UCSD-AML1 (cell line): ENCODE results near the gene SH3BP5.

Experiments
- DNase-seq: peaks from one replicate; lab custom pipeline; 2025; ENCODE audit not compliant: unreplicated experiment; lab: John Stamatoyannopoulos, UW

SH3BP5 gene

DNA sequence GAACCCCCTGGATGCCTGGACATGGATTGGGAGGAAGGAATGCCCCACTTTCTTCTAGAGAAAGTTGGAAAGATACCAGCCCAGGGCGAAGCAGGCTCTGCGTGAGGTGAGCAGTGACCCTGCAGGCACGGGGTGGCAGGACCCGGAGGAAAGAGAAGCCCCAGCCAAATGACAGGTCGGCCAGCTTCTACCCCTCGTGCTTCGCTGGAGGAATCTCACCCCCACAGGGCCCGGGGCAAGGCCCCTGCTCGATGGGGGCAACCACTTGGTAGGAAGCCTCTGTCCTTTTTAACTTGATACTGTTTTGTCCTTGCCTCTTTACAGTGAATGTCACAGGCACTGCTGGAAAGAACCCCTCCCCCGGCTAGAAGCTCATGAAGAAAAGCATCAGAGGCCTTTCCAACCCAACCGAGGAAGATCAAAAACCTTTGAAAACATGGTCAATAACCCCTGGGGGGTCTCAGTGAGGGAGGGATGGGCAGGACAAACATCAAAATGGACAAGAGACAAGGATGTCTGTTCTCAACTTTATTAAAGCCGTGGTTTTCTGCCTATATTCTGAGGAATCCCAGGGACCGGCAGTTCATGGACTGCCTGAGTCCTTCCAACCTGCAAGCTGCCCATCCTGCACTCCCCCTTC, 54.4 kb downstream of the SH3BP5 start:
- no peak for DNase-seq

DNA sequence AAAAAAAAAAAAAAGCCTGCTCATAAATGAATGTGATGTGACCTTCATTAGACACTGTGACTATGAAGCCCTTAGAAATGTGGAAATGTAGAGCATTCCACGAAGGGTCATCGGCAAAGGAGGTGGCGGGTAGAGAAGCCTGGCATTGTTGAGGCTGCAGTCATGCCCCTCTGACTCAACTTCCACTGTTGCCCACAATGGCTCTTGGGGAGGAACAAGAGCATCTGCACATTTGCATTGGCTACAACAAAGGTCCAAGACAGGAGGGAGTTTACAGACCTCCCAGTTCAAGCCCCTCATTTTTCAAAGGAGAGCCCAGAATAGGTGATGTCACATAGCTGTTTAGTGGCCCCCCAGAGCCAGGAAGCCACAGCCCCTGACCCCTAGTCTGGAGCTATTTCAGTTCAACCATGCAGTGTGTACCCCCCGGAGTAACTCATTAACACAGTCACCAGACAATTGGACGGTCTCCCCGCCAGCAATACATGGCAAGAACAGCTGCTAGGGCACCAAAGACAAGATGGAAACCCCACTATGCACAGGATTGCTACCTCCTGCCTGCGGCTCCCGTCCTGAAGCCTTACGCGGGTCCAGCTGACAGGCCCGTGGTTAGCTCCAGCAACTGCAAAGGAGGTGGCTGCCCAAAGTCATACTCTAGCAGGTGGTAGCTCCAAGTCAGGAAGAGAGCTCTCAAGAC, 56.2 kb downstream of the SH3BP5 start:
- DNase-seq, result no peak

GRCh38 chr3:15273227-15273626, 59.2 kb downstream of the SH3BP5 start:
- DNase-seq, result no peak

GRCh38 chr3:15272426-15273196, 59.8 kb downstream of the SH3BP5 start:
- DNase-seq, result no peak

DNA sequence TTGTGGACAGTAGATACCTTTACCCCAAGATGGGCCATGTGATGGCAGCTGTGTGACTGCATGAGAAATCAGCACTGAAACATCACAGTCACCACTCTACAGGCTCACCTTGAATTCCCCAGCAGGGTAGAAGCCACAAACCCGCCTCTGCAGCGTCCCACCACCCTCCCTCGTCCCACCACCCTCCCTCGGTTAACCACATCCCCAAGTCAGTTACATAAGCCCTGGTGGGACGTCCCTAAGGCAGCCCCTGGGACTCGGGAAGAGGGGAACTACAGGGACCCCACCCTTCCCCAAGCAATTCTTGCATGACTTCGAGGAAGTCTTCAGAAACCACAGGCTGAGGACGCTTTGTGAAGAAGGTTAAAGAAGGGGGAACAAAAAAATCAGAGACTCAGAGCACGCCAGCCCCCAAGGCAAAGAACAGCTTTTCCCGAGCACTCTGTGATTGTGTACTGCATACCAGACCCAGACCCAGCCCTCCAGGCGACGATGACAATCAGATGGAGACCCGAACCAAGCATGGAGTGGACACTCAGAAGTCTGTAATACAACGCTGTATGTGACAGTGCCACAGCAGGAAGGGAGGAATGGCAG, 60.5 kb downstream of the SH3BP5 start:
- peak; percentile 84 for DNase-seq

- no peak for DNase-seq
These were observed 61.4 kb downstream of the SH3BP5 start for GRCh38 chr3:15271030-15271429.

- DNase-seq, result peak; percentile 86
These were observed 63.0 kb downstream of the SH3BP5 start for GRCh38 chr3:15269091-15269989.

GRCh38 chr3:15268033-15268631, 64.3 kb downstream of the SH3BP5 start:
- DNase-seq, result peak; percentile 80

GRCh38 chr3:15267502-15267901, 64.9 kb downstream of the SH3BP5 start:
- DNase-seq, result no peak

GRCh38 chr3:15266510-15267376, 65.6 kb downstream of the SH3BP5 start:
- peak; percentile 30 for DNase-seq

GRCh38 chr3:15265655-15266509, 66.5 kb downstream of the SH3BP5 start:
- DNase-seq, result no peak

DNA sequence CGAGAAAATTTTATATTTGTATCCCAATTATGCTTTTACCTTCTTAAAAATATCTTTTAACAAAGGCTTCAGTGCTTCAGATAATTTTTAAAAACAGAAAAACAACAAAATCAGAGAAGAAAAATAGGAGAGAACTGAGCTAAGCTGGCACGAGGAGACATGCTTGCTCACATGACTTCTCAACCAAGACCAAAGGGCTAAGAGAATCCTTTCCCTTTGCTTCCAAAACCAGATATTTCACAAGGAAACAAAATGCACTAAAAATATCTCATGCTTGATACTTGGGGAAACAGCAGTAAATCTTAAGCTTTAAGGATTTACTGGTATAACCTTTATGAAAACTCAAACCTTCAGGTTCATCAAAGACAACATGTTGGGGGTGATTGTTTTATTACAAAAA, 67.9 kb downstream of the SH3BP5 start:
- no peak for DNase-seq

GRCh38 chr3:15263926-15264325, 68.5 kb downstream of the SH3BP5 start:
- no peak for DNase-seq

GRCh38 chr3:15263120-15263519, 69.3 kb downstream of the SH3BP5 start:
- DNase-seq, result no peak

DNA sequence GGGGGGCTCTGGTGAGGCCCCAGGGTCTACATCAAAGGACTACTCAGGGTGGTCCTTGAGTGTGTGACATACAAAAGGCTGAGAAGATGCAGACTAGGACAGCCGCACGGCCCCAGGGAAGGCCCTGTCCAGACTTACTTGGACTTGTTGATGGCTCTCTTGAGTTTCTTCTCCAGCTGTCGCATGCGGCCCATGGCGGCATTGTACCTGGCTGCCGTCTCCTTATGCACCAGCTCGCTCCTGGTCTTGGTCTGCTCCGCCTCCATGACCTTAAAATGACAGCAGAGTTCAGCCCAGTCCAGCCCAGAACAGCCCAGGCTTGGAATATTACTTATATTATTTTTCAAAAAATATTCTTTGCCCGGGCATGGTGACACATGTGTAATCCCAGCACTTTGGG, 70.4 kb downstream of the SH3BP5 start:
- no peak for DNase-seq

DNA sequence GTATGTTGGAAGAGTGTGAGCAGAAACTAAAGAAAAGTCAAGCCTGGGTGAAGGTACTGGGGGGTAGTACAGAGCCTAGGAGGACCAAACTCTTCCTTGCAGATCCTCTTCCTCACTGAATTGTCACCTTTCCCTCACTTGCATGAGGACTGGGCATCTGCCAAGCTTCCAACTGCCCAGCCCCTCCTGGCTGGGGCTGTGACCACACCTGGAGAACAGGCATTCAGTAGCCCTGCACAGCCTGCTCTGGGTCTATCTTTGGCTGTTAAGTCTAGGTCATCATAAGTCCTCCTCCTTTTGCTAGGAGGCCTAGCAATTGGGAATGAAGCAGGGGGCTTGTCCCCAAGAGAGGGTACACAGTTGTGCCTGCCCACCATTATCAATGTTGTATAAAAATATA, 71.1 kb downstream of the SH3BP5 start:
- DNase-seq, result no peak

DNA sequence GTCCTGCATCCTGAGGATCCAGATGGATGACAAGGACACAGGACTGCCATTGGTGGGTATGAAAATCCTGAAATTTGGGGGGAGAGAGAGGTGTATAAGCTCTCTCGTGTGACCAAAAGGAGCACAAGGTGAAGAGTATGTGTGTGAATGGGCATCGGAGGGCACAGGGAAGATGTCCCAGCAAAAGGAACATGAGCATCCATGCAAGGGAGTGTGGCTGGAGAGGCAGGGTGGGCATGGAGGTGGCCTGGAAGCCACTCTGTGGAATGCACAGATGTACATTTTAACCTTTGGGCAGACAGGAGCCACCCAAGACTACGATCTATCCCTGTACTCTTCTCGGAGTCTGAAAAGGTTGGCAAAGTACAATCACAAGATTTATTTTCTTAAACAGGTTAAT, 71.9 kb downstream of the SH3BP5 start:
- no peak for DNase-seq

DNA sequence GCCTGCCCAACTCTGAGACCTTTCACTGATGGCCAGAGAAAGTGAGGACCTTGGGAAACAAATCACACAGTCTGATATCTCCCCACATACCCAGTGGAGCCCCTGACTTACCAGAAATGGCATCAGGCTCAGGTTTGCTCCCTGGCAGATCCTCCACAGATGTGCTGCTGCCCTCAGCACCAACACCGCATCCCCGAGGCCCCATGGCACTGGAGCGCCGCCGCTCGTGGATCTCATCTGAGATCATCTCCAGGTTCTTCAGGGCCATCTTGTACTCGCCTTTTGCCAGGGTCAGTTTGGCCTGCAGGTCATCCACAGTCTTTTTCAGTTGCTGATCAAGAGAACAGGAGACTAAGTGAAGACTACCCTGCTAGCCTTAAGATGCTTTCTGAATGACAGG, 73.7 kb downstream of the SH3BP5 start:
- no peak for DNase-seq
